Ovary (tissue), 3 donors: ENCODE data around the gene RORC.

Source experiments
- CTCF ChIP-seq, 3 donors: fragments of 450-650 bp in 2 of 3; fragments of 200-600 bp in 1 of 3; IDR thresholded peaks; one replicate each; pipeline versions ENCODE4 v1.5.1 to v1.8.0; 2016 to 2022; ENCODE audit warnings: antibody characterized with exemption in 3 of 3, mild to moderate bottlenecking in 1 of 3
- EP300 ChIP-seq: sonication (generic); formaldehyde crosslinking; IDR thresholded peaks from one replicate; pipeline ENCODE4 v1.6.1; 2017; ENCODE audit warnings: antibody characterized with exemption
- POLR2A ChIP-seq: fragments of 450-650 bp; IDR thresholded peaks from one replicate; pipeline ENCODE4 v1.6.1; 2017; ENCODE audit warnings: antibody characterized with exemption, mild to moderate bottlenecking, moderate library complexity
- donor health status: DM: no; HTN: no; CAD: no.

GRCh38 chr1:151839082-151839412, 7.4 kb upstream of the RORC start:
- no peak for TF ChIP-seq CTCF (IDR thresholded peaks at IDR 0.05)
- TF ChIP-seq POLR2A = no peak
- no peak for TF ChIP-seq EP300
